KBM-7 (cell line): ENCODE data around the gene KRT15.

Experiments
- DNase-seq: peaks from one replicate; pipeline ENCODE4 v3.0.0-alpha.2; 2015
- in situ Hi-C: fragments of 300-500 bp; cut with MboI; formaldehyde crosslinking; loops from 2 replicates; pipeline ENCODE4 v1.14.3; 2020; ENCODE audit warnings: low sequenced_read_pairs, low pct_unique_long_range_greater_than_20kb, mixed read lengths

KRT15 gene

DNA sequence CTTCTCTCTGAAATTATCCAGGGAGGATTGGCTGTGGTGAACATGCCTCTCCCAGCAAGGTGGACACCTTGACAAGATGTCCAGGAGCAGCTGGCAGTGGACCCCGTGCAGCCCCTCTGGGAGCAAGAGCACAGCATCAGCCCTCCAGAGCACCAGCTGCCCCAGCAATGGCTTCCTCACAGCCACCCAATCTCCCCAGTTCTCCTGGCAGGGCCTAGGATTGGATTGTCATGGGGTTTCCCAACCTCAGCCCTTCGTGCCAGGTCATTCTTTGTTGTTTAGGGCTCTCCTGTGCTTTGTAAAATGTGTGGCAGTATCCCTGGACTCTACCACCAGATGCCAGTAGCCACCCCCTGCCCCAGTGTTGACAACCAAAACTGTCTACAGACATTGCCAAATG lies 27.2 kb downstream of the KRT15 start:
- in situ Hi-C loops: no loop called here
- no peak for DNase-seq

DNA sequence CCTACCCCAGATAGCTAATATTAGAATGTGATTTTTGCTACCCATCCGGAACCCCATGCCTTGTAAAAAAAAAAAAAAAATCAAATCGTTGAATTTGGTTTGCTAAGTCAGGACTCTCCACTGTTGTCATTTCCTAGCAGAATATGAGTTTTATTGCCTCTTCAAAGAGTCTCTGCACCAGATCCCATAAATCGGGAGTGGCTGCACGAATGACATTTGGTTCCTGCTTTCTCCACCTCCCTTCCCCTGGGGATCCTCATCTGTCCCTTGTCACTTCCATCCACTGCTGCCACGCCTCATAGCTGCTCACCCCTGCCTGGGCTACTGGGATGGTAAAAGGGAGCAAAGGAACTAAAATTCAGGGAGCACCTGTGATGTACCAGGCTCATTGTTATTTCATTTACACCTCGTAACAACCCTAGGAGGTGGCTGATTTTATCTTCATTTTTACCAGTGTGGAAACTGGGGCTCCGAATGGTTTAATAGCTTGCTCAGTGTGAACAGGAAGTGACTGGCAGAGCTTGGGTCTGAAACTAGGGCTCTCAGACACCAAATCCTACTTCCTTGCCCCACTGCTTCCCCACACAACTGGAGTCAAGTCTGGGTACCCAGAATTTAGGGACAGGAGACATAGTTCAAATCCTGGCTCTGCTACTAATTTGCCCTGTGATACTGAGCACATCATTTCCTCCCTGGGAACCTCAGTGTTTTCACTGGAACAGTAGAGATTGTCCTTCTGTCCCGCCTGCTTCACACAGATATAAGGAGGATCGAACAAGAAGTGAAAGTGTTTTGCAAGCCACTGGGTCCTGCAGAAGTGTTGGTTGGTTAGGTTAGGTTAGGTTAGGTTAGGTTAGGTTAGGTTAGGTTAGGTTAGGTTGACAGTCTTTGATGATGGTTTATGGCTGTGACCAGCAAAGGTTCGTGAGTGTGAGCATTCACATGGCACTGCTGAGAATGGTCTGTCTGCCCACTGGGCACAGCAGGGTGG lies 28.4 kb downstream of the KRT15 start:
- DNase-seq: no peak
- in situ Hi-C loops: no loop called here

DNA sequence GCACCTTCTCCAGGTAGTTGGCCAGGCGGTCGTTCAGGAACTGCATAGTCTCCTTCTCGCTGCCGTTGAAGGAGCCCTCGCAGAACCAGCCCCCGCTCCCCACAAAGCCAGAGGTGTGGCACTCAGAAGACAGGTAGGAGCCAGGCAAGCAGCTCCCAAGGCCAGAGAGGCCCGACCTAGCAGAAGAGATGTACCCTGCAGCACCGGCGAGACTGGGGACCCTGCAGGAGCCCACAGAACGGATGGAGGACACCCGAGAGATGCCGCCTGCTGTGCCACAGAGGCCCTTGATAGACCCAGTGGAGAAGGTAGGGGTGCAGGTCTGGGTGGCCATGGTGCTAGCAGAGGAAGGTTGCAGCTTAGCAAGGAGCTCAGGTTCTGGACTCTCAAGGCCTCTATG lies 29.2 kb downstream of the KRT15 start, which contains the start of gene KRT36:
KRT36 (minus strand) TSS at position 380 of the 400 bp plus-strand sequence; CDS start at position 334, 46 bp downstream.
- in situ Hi-C loops: no loop called here
- DNase-seq: no peak

DNA sequence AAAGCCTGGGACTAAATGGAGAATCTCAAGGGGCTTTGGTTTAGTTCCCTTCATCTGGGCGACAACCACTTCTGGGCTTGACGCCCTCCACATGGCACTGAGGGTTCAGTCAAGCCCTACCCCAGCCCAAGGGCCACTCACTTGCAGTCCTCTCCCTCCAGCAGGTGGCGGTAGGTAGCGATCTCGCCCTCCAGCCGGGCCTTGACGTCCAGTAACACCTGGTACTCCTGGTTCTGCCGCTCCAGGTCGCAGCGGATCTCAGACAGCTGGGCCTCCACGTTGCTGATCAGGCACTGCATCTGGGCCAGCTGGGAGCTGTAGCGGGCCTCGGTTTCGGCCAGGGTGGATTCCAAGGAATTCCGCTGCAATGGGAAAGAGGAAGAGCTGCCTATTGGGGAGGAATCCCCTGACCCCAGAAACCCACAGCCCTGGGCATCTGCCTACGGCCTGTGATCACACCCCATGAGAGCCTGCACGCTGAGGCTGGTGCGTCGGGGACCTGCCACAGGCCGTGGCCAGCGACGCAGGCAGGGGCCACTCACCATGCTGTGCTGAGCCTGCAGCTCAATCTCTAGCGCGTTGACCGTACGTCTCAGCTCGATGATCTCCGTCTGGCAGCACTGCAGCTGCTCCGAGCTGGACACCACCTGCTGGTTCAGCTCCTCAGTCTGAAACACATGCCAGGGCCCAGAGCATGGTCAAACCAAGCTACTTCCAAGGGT lies 31.7 kb downstream of the KRT15 start:
- peak; percentile 28 for DNase-seq
- in situ Hi-C loops: no loop called here

DNA sequence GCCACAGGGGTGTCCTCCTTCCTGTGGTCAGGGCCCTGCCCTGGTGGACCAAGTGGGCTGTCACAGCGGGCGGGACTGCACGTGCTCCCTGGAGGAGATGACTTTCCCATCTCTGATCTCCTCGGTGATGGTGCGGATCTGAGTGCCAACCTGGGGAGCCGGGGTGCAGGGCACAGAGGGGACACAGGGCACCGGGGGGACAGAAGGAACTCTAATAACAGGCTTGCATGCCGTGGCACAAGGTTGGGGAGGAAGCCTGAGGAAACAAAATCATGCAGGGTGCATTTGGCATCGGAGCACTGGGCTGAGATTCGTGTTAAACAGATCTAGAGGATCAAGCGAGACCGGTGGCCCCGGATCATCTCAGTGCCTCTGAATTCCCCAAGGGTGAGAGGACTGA lies 32.4 kb downstream of the KRT15 start:
- in situ Hi-C loops: no loop called here
- no peak for DNase-seq

DNA sequence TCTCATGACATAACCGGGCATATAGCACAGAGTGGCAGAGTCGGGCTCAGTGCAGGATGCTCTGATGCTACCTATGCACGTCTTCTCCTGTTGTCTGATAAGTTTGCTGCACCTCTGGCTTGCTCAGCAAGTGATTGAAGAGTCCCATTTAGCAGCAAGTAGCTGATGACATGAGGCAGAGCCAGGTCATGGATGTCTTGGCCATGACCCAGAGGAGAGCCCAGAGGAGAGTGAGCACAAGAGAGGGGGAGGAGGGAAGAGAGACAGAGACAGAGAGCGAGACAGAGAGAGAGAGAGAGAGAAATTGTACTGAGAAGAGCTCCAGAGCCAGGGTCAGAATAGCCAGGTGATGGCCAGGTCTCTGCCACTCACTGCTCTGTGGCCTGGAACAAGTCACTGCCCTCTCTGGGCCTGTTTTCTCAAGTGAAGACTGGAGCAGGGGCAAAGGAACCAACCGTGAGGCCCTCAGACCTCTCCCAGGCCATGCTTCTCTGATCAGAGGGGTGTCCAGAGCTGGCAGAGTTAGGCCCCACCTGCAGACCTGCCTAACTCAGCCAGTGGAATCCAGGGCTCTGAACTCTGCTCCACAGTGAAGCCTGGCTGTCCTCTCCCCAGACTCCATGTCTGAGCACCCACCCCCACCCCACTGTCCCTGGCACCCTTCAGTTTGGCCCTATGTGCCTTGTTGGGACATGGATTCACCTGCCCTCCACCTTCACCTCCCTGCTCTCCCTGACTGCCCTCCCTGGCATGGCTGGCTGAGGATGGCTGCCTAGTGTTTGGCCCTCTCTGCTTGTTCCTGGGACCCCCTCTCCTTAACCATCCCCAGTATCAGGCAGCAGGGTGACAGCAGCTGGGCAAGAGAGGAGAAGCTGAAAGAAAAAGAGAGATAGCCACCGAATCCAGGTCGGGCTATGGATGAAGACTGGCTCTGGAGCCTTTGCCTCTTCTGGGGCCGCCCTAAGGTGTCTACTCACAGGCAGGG lies 33.5 kb downstream of the KRT15 start:
- in situ Hi-C loops: no loop called here
- no peak for DNase-seq

DNA sequence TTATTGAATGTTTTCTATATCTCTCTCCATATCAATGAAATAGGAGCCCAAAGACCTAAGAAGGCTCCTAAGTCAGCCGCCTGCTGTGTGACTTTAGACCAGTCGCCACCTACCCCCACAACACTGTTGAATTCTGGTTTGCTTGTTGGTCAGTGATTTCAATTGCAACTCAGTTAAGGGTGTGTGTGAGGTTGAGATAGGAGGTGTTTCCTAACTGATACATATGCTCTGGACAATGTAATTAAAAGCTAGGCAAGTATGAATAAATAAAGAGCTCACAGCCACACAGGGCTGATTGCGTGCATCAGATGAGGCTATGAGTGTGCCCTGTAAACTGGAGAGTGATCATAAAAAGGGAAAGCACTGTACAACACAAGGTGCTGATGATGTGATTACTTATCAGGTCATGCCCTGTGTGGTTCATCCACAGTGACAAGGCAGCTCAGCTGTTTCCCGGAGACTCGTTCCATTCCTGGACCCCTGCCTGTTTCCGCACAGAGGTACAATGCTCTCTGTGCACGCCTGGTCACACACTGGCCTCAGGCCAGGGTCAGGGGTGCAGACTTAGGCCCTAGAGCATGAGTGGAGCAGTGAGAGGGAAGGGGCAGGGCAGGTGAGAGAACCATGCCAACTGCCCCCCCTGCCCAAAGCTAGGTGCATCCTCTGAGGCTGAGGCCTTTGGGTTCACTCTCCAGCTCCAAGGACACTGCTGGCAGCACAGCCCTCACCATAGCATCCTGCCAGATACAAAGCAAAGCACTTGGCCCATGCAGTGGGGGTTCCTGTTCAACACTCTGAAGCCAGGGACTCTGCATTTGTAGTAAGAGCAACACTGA lies 34.5 kb downstream of the KRT15 start:
- DNase-seq: no peak
- in situ Hi-C loops: no loop called here

DNA sequence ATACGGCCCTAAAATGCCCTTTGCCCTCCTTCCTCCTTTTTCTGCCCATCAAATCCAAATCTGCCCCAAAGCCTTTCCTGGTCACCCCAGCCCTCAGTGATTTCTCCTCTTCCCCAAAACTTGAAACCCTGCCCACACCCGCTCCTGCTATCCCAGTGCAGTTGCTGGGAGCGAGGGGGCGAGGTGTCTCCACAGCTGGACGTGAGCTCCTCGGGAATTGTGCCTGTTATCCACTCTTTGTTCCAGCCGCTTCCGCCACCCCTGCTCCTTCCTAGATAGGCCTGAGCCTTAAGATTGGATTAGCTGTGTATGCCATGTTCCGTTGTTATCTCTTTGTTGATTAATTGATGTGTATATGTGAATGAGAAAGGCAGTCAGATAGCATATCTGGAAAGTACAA lies 35.2 kb downstream of the KRT15 start:
- in situ Hi-C loops: no loop called here
- DNase-seq: no peak

DNA sequence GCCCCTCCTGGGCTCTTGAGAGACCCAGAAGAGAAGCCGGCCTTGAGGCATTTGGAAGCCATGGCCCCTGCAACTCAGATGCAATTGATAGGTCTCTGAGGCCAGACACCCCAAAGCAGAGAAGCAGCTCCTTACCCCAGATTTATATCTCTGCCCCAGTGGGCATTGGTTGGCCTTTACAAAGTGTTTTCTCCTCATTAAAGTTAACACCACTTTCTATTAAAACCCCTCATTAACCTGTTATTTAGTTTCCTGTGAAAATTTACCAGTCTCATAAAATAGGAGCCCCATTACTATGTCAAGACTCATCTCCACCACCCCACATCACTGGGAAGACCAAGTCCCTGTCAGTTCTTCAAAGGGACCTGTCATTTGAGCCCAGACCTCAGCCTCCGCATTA lies 37.7 kb downstream of the KRT15 start, which contains the start of gene KRT35:
KRT35 (minus strand) TSS at position 116 of the 400 bp plus-strand sequence; CDS start at position 62, 54 bp downstream.
- no peak for DNase-seq
- in situ Hi-C loops: no loop called here

DNA sequence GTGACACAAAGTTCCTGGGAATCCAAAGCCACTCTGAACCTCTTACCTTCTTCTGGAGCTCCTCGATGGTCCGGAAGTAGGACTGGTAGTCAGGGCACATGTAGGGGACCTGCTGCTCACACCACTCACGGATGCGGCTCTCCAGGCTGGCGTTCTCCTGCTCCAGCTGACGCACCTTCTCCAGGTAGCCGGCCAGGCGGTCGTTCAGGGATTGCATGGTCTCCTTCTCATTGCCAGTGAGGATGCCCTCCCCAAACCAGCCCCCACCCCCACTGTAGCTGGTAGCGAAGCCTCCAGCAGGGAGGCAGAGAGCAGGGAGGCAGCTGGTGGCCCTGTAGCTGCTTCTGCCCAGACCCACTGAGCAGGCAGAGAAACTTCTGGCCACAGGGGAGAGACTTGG lies 38.1 kb downstream of the KRT15 start:
- in situ Hi-C loops: no loop called here
- no peak for DNase-seq

DNA sequence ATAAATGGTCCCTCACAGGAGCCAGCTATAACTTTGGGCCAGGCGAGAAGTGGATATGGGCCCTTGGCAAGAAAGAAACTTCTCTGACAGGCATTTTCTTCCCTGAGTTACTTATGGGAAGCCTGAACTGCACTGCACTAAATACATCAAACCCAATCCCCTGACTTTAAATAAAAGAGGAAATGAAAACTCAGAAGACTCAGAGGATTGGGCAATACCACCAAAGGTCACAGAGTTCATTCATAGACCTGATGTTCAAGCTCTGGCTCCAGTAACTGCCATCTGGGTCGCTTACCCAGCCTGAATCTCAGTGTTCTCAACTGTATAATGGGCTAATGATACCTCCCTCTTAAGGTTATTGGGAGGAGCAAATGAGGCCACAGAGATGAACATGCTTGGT lies 38.6 kb downstream of the KRT15 start:
- DNase-seq: no peak
- in situ Hi-C loops: no loop called here

DNA sequence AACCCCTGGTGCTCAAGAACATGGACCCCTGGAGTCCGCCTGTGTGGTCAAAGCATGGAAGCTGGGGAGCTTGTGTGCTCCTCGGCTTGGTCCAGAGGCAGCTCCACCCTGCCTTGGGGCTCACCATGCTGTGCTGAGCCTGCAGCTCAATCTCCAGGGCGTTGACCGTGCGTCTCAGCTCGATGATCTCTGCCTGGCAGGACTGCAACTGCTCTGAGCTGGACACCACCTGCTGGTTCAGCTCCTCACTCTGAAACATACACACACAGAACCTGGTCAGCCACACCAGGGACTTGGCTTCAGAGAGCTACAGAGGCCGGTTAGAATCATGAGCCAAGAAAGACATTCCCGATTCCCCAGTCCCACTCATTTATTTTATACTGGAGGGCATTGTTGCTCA lies 40.5 kb downstream of the KRT15 start:
- no peak for DNase-seq
- in situ Hi-C loops: no loop called here

DNA sequence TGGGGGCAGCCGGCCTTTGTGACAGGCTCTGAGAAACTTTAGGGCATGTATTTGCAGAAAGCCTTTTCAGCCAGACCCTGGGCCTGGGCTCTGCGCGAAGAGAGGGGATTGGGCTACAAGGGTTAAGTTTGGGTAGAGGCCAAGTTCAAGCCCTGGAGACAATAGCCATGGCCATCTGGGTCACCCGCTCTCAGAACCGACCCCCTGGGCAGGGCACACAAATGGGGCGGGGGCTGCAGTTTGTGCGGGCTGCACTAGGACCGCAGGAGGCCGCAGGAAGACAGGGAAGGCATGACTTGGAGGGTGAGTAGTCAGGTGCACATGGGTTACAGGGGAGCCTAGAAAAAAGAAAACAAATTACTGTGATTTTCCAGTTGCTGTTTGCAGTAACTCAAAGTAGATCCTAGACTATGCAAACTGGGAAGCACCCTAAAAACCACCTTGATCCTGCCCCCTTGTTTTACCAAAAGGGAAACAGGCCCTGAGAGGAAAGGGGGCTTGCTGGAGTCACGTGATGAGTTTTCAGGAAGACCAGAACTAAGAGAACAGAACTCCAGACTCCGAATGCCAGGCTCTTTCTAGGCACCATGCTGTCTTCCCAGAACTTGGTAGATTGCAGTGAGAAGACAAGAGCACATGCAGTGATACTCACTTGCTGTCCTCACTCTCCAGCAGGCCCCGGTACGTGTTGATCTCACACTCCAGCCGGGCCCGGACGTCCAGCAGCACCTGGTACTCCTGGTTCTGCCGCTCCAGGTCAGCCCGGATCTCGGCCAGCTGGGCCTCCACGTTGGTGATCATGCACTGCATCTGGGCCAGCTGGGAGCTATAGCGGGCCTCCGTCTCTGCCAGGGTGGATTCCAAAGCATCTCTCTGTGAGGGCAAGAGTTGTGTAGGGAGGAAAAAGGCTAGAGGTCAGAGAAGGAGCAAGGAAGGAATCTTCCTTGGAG lies 41.5 kb downstream of the KRT15 start:
- no peak for DNase-seq
- in situ Hi-C loops: no loop called here

DNA sequence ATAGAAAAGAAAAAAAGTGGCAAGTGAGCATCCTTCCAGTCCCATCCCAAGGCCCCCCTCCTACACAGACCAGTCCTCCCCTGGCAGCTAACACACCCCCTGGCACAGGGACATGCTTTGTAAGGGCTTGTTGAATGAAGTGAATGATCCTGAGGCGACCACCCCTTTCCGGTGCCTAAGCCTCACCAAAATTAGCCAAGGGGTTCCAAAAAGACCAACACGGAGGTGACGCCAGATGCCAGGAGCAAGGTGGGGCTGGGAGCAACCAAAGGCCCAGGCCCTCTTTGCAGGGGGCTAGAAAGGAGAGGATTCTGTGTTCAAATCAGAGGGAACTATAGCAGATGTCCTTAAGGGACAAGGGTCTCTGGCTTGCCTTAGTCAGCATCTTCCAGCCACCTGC lies 43.3 kb downstream of the KRT15 start:
- no peak for DNase-seq
- in situ Hi-C loops: no loop called here

DNA sequence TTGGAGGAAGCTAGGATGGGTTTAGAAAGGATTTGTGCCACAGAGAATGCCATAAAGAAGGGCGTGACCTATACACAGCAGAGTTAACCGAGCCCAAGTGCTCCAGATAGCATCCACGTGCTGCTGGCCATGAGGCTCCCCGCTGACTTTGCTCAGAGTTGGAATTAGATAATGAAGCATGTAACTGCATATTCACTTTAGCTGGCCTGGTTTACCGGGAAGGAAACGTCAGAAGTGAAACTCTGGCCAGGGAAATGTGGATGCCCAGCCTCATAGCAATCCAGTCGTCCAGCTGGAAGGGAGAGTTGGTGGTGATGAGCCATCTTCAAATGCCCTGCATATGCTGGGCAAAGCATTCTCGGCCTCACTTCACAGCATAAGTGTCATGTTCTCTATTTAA lies 43.8 kb downstream of the KRT15 start:
- in situ Hi-C loops: no loop called here
- no peak for DNase-seq

DNA sequence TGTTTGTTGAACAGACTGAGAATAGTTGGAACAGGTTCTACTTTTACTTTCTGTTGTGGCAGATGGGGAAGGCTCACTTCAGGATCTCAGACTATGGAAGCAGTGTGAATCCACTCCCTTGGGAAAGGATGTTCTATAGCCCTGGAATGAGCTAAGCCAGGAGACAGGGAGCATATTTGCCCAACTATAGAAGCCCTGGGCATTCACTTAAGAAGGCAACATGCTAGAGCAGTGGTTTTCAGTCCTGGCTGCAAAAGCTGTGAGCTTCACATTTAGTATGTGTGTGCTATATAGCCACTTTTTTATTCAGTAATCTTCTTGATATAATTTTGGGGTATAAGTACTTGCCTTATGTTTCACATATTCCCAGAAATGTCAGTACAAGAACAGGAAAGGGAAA lies 50.3 kb downstream of the KRT15 start:
- in situ Hi-C loops: no loop called here
- DNase-seq: no peak

DNA sequence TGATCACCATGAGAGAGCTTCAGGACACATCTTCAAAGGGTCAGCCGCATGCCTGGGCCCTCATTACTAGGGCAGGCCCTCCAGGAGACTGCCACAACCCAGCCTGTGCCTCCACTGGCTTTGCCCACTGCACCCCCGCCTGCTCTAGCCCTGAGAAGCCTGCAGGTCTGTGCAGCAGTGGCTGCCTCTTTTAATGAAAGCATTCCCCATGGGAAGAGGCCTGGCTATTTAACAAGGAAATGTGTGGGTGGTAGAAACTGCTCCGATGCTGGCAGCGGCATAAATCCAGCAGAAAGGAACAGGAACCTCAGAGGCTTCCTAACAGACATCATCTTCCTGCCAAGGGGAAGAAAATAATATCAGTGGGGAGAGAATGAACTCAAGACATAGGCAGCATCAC lies 51.1 kb downstream of the KRT15 start:
- DNase-seq: no peak
- in situ Hi-C loops: no loop called here
